ENCODE measurements around the gene EHD1.

DNA sequence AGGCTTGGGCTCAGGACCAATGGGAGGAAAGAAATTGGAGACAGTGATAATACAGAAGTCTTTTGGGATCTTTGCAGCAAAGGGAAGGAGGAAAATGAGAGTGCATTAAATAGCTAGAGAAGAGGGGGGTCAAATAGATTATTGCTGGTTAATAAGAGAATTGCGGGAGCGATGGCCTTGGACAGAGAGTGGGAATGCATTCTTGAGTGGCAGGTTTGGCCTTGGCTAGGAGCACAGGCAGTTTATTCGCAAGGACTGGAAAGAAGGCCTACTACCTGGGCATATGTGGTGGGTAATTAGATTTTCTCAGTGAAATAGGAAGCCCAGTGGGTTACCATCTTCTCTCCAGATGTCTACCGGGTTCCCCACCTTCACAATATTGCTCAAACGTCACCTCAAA is 64.6 kb downstream of the EHD1 start:
- TF ChIP-seq SUZ12 (IDR thresholded peaks at IDR 0.05) (no peak), SP1 (IDR thresholded peaks at IDR 0.05) (no peak), FOXA1 (IDR thresholded peaks at IDR 0.05) (no peak), HDGF (IDR thresholded peaks at IDR 0.05; ENCODE audit: borderline replicate concordance) (no peak), L3MBTL2 (conservative IDR thresholded peaks at IDR 0.05) (no peak), FOXK2 (IDR thresholded peaks at IDR 0.05) (no peak), NFRKB (IDR thresholded peaks at IDR 0.05) (no peak), LEF1 (IDR thresholded peaks at IDR 0.05; ENCODE audit: borderline replicate concordance) (no peak), BHLHE40 (IDR thresholded peaks at IDR 0.05; ENCODE audit: borderline replicate concordance) (no peak), ELF4 (IDR thresholded peaks at IDR 0.05) (no peak), FOXM1 (IDR thresholded peaks at IDR 0.05; ENCODE audit: borderline replicate concordance) (no peak)
- TF ChIP-seq, protein P1, sequence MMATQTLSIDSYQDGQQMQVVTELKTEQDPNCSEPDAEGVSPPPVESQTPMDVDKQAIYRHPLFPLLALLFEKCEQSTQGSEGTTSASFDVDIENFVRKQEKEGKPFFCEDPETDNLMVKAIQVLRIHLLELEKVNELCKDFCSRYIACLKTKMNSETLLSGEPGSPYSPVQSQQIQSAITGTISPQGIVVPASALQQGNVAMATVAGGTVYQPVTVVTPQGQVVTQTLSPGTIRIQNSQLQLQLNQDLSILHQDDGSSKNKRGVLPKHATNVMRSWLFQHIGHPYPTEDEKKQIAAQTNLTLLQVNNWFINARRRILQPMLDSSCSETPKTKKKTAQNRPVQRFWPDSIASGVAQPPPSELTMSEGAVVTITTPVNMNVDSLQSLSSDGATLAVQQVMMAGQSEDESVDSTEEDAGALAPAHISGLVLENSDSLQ (IDR thresholded peaks at IDR 0.05): no peak

Data from HEK293T (cell line).